ENCODE results near the gene DNAH1.

GRCh38 chr3:52339612-52340011 lies 23.5 kb downstream of the DNAH1 start:
- TF ChIP-seq CTCF (IDR thresholded peaks at IDR 0.05) (peak in 3 of 4 experiments; percentile 72 to 82 (median 75)), POLR2AphosphoS5 (IDR thresholded peaks at IDR 0.05) (no peak), EP300 (IDR thresholded peaks at IDR 0.05) (no peak), POLR2A (IDR thresholded peaks at IDR 0.05) (no peak)

Data from gastroesophageal sphincter (tissue), 3 donors.